Astrocyte of the spinal cord (primary cell): ENCODE data around the gene GPR152.

Experiments
- DNase-seq: peaks from one replicate; pipeline ENCODE4 v3.0.0; 2011; ENCODE audit warnings: low read depth, low spot score
- H3K4me3 ChIP-seq: 2 replicates; pipeline ENCODE4 v1.5.1; 2011; ENCODE audit warnings: low read depth, mild to moderate bottlenecking, low read length, moderate library complexity
- in situ Hi-C: cut with HindIII; loops from 2 replicates; pipeline ENCODE4 v1.10.0; 2017; ENCODE audit warnings: low sequenced_read_pairs
- TF ChIP-seq, protein P1 (sequence below): IDR thresholded peaks from 2 replicates; pipeline ENCODE4 v1.5.1; 2012; ENCODE audit warnings: low read depth, mild to moderate bottlenecking, low read length, inconsistent platforms

Gene GPR152

GRCh38 chr11:67421430-67422031 lies 31.0 kb downstream of the GPR152 start:
- no peak overlapping the region for H3K4me3 ChIP-seq
- DNase-seq, result no peak
- TF ChIP-seq, protein P1, sequence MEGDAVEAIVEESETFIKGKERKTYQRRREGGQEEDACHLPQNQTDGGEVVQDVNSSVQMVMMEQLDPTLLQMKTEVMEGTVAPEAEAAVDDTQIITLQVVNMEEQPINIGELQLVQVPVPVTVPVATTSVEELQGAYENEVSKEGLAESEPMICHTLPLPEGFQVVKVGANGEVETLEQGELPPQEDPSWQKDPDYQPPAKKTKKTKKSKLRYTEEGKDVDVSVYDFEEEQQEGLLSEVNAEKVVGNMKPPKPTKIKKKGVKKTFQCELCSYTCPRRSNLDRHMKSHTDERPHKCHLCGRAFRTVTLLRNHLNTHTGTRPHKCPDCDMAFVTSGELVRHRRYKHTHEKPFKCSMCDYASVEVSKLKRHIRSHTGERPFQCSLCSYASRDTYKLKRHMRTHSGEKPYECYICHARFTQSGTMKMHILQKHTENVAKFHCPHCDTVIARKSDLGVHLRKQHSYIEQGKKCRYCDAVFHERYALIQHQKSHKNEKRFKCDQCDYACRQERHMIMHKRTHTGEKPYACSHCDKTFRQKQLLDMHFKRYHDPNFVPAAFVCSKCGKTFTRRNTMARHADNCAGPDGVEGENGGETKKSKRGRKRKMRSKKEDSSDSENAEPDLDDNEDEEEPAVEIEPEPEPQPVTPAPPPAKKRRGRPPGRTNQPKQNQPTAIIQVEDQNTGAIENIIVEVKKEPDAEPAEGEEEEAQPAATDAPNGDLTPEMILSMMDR, result no peak
- in situ Hi-C loops, result no loop called here

DNA sequence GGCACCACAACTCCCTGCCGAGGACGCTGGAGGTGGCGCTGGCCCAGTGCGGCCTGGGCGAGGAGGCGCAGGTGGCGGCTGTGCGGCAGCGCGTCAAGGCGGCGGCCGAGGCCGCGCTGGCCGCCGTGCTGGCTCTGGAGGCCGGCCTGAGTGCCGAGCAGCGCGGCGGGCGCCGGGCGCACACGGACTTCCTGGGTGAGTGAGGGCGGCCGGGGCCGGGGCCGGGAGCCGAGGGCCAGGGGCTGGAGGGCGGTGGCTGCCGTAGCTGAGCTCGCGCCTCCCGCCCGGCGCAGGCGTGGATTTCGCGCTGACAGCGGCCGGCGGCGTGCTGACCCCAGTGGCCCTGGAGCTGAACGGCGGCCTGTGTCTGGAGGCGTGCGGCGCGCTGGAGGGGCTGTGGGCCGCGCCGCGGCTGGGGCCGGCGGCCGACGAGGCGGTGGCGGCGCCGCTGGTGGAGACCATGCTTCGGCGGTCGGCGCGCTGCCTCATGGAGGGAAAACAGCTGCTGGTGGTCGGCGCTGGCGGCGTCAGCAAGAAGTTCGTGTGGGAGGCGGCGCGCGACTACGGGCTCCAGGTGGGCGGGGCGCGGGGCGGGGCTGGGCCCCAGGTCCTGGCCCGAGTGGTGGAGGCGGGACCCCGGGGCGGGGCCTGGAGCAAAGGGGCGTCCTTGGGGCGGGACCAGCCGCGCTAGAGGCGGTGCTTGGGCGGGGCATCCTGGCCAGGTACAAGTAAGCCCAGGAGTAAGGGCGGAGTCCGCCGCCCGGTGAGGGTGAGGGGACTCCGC lies 31.7 kb downstream of the GPR152 start:
- peak; percentile 90 for DNase-seq
- TF ChIP-seq, protein P1, result no peak
- peak overlapping the region; percentile 20 for H3K4me3 ChIP-seq
- in situ Hi-C loops, result no loop called here

- H3K4me3 ChIP-seq, result peak overlapping the region; percentile 10
- TF ChIP-seq, protein P1, result no peak
- in situ Hi-C loops, result no loop called here
- DNase-seq, result no peak
Measured at GRCh38 chr11:67420147-67420645, 32.3 kb downstream of the GPR152 start.

DNA sequence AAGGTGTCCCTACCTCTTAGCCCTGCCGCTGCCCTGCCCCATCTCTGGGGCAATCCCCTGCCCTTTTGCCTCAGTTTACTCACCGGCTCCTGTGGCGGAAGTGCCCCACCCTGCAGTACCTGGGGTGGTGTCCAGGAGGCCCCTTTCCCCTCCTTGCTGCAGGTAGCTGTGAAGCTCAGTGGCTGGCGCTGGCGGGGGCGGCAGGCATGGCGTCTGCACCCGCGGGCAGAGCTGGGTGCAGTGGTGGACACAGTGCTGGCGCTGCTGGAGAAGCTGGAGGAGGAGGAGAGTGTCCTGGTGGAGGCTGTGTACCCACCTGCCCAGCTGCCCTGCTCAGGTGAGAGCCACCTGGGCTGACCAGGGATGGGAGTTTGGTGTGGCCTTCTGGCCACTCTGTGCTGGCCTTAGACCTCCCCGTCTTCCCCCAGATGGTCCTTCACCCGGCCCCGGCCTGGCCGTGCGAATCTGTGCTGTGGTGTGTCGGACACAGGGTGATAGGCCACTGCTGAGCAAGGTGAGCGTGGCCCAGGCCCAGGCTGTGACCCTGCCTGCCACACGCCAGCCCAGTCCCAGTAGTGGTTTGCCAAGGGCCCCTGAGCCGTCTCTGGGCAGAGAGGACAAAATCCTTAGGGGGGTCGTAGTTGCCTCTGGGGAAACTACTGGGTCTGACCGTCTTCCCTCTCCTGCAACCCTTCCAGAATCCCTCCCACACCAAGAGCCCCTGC lies 33.0 kb downstream of the GPR152 start:
- H3K4me3 ChIP-seq, result no peak overlapping the region
- no peak for DNase-seq
- TF ChIP-seq, protein P1, result no peak
- in situ Hi-C loops, result no loop called here

- in situ Hi-C loops, result no loop called here
- DNase-seq, result no peak
- H3K4me3 ChIP-seq, result no peak overlapping the region
- TF ChIP-seq, protein P1, result no peak
Measured at GRCh38 chr11:67418476-67419281, 33.9 kb downstream of the GPR152 start.

DNA sequence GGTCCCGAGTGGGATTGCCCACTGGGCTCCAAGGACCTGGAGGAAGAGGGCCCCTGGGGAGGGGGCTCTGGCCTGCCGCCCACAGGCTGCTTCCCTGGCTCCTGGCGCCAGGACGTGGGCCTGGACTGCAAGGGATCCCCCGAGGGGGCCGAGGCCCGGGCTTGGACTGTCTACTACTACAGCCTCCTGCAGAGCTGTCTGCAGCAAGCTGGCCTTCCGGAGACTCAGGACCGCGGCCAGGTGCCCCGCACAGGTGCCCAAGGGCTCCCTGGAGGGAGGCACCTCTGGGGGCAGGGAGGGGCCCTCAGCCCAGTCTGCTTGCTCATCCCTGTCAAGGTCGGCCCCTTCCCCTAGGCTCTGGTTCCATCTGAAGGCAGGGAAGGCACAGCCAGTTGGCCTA lies 35.1 kb downstream of the GPR152 start:
- no peak for DNase-seq
- H3K4me3 ChIP-seq, result no peak overlapping the region
- in situ Hi-C loops, result no loop called here

More for the DNA sequence above, 35.1 kb downstream of the GPR152 start:
- TF ChIP-seq, protein P1, result no peak
